GM12878 (cell line): ENCODE results near the gene CPO. TPM values are rescaled to one million over a fixed set of nuclear protein-coding genes. Genes with fewer than 3 reads are reported as not detected.
"Not testable (repeated sequence)": the region's sequence is repeated elsewhere in the genome, so short reads cannot be mapped to it uniquely, and the experiment has no call there.

Experiments used
- ATAC-seq: fragments of 200-7000 bp; cut with Tn5 transposase; 3 replicates; pipeline ENCODE4 v1.9.1; 2020; ENCODE audit warnings: mild to moderate bottlenecking, moderate library complexity
- BruUV-seq: library from RNA; stranded (reverse); fragments of 400-500 nt; replicated peaks from 2 replicates; lab custom pipeline; 2021; lab: Mats Ljungman, UMichigan
- CTCF ChIA-PET: fragments of 300-600 bp; sonication (Branson Sonifier 250); formaldehyde crosslinking; extraction: SDS; loops from one replicate; lab custom pipeline; 2021; ENCODE audit warnings: inconsistent platforms; lab: Yijun Ruan, JAX
- POLR2A ChIA-PET: fragments of 350-600 bp; formaldehyde crosslinking; extraction: SDS; loops from one replicate; lab custom pipeline; 2021; ENCODE audit warnings: inconsistent platforms; lab: Charles Lee
- RAD21 ChIA-PET: fragments of 300-600 bp; sonication (Branson Sonifier 250); formaldehyde crosslinking; loops from one replicate; lab custom pipeline; 2023; ENCODE audit warnings: antibody characterized with exemption; ENCODE audit not compliant: unreplicated experiment; lab: Charles Lee
- SMC1A ChIA-PET: fragments of 300-600 bp; sonication (Branson Sonifier 250); formaldehyde crosslinking; loops from one replicate; lab custom pipeline; 2023; ENCODE audit not compliant: unreplicated experiment, uncharacterized antibody; lab: Charles Lee
- DNase-seq: peaks from one replicate; pipeline ENCODE4 v3.0.0-alpha.2; 2011; ENCODE audit warnings: low read depth, low spot score
- FAIRE-seq: peaks from 3 replicates; lab custom pipeline; 2011; peaks lifted over from hg19 to GRCh38; lab: Jason Lieb, UNC
- H2AFZ ChIP-seq: 2 replicates; pipeline ENCODE4 v1.6.0; 2011; ENCODE audit warnings: low read depth, low read length, control low read depth; ENCODE audit not compliant: control insufficient read depth
- H3K27ac ChIP-seq: 2 replicates; pipeline ENCODE4 v1.5.1; 2011; ENCODE audit warnings: control low read depth; ENCODE audit not compliant: control insufficient read depth, insufficient read depth
- H3K27me3 ChIP-seq, 2 experiments: replicated peaks in 1 of 2; 2 replicates each; pipeline versions ENCODE4 v1.6.0 to v1.6.1; 2011; ENCODE audit warnings: low read length in 1 of 2; ENCODE audit not compliant: control insufficient read depth in 2 of 2, insufficient read depth in 2 of 2
- H3K36me3 ChIP-seq, 2 experiments: 2 replicates each; pipeline ENCODE4 v1.5.1; 2011; ENCODE audit warnings: low read length in 1 of 2; ENCODE audit not compliant: control insufficient read depth in 2 of 2, insufficient read depth in 2 of 2
- H3K4me1 ChIP-seq: 2 replicates; pipeline ENCODE4 v1.6.1; 2011; ENCODE audit warnings: mild to moderate bottlenecking, low read length, moderate library complexity, mixed read lengths; ENCODE audit not compliant: control insufficient read depth, insufficient read depth
- H3K4me2 ChIP-seq: 2 replicates; pipeline ENCODE4 v1.6.0; 2011; ENCODE audit warnings: control low read depth; ENCODE audit not compliant: control insufficient read depth, insufficient read depth
- H3K4me3 ChIP-seq: fragments of 200-600 bp; sonication (generic); 2 replicates; pipeline ENCODE4 v1.5.1; 2016
- H3K79me2 ChIP-seq: 2 replicates; pipeline ENCODE4 v1.6.0; 2011; ENCODE audit warnings: low read length; ENCODE audit not compliant: control insufficient read depth, insufficient read depth
- H3K9ac ChIP-seq: 2 replicates; pipeline ENCODE4 v1.8.0; 2011; ENCODE audit warnings: low read length, control low read depth, mixed read lengths; ENCODE audit not compliant: control insufficient read depth, insufficient read depth
- H3K9me3 ChIP-seq: replicated peaks from 3 replicates; pipeline ENCODE4 v1.5.1; 2011; ENCODE audit warnings: mild to moderate bottlenecking, low read length; ENCODE audit not compliant: control insufficient read depth, insufficient read depth
- H4K20me1 ChIP-seq: 2 replicates; pipeline ENCODE4 v1.6.0; 2011; ENCODE audit not compliant: control insufficient read depth, insufficient read depth
- BHLHE40 ChIP-seq, 2 experiments: fragments of 450-650 bp in 1 of 2; IDR thresholded peaks; 2 replicates each; pipeline ENCODE4 v1.6.1; 2011 to 2017; ENCODE audit warnings: low read depth in 2 of 2, borderline replicate concordance in 1 of 2, improper control_type of control experiment in 1 of 2, low read length in 1 of 2, mild to moderate bottlenecking in 1 of 2
- CBX5 ChIP-seq: sonication (generic); IDR thresholded peaks from 2 replicates; pipeline ENCODE4 v1.6.1; 2016; ENCODE audit warnings: low read depth, moderate library complexity, mild to moderate bottlenecking, inconsistent platforms
- EP300 ChIP-seq, 2 experiments: fragments of 150-350 bp in 1 of 2; IDR thresholded peaks; 2 replicates each; pipeline ENCODE4 v1.6.1; 2011 to 2012; ENCODE audit warnings: low read depth in 2 of 2, low read length in 2 of 2, borderline replicate concordance in 1 of 2, improper control_type of control experiment in 1 of 2, inconsistent platforms in 1 of 2; ENCODE audit not compliant: control insufficient read depth in 1 of 2
- MEF2A ChIP-seq: IDR thresholded peaks from 2 replicates; pipeline ENCODE4 v1.6.1; 2011; ENCODE audit warnings: low read depth, mild to moderate bottlenecking, low read length, moderate library complexity; ENCODE audit not compliant: insufficient read depth
- MTA3 ChIP-seq: IDR thresholded peaks from 2 replicates; pipeline ENCODE4 v1.6.1; 2012; ENCODE audit warnings: low read length, inconsistent platforms, borderline replicate concordance
- NFXL1 ChIP-seq: fragments of 450-650 bp; IDR thresholded peaks from 2 replicates; pipeline ENCODE4 v1.6.1; 2017; ENCODE audit warnings: antibody characterized with exemption, mild to moderate bottlenecking, borderline replicate concordance
- PML ChIP-seq: IDR thresholded peaks from 2 replicates; pipeline ENCODE4 v1.6.1; 2012; ENCODE audit warnings: low read length, inconsistent platforms
- RB1 ChIP-seq: fragments of 450-650 bp; formaldehyde crosslinking; IDR thresholded peaks from 2 replicates; pipeline ENCODE4 v1.6.1; 2017; ENCODE audit warnings: mild to moderate bottlenecking, borderline replicate concordance
- TBL1XR1 ChIP-seq: IDR thresholded peaks from 2 replicates; pipeline ENCODE4 v1.6.1; 2012; ENCODE audit warnings: low read depth, low read length, improper control_type of control experiment
- TCF3 ChIP-seq: IDR thresholded peaks from 2 replicates; pipeline ENCODE4 v1.6.1; 2012; ENCODE audit warnings: low read depth, mild to moderate bottlenecking, low read length, borderline replicate concordance; ENCODE audit not compliant: insufficient read depth
- YBX1 ChIP-seq: fragments of 450-650 bp; IDR thresholded peaks from 2 replicates; pipeline ENCODE4 v1.6.1; 2016; ENCODE audit warnings: antibody characterized with exemption
- WGBS: methylation state at CpG from one replicate; pipeline ENCODE4 v1.1.6; 2016; ENCODE audit warnings: low lambda C conversion rate; ENCODE audit not compliant: insufficient replicate concordance, insufficient coverage; ENCODE audit errors: missing lambda C conversion rate; 5-methylcytosine and 5-hydroxymethylcytosine counted together
- in situ Hi-C: fragments of 300-500 bp; cut with MboI; formaldehyde crosslinking; loops from 9 replicates; pipeline ENCODE4 v1.14.3; 2018; ENCODE audit warnings: mixed read lengths
- intact Hi-C: fragments of 100-400 bp; cut with micrococcal nuclease; formaldehyde crosslinking; loops from one replicate; pipeline ENCODE4 v1.14.2; 2022; ENCODE audit not compliant: unreplicated experiment
- polyA plus RNA-seq, 11 experiments: library from polyadenylated mRNA; depleted of rRNA in 4 of 11; unstranded in 6 of 11; stranded (reverse) in 5 of 11; fragments of >200 nt; fragmentation: Nextera tagmentation in 4 of 11; fragmentation: Illumina TruSeq in 1 of 11; extraction: Ambion mirVana in 4 of 11; extraction: Trizol in 1 of 11; gene quantifications; 1 replicate in 1 of 11; 2 replicates in 10 of 11; pipeline versions ENCODE4 v1.2.1 to v1.2.3, GENCODE V29; 2011 to 2016; ENCODE audit warnings: inconsistent platforms in 2 of 11, missing spikeins in 2 of 11, low read depth in 1 of 11
- total RNA-seq, 4 experiments: library from RNA; depleted of rRNA in 3 of 4; stranded (reverse); fragments of >200 nt in 3 of 4; fragmentation: Illumina TruSeq in 1 of 4; extraction: Trizol in 1 of 4; gene quantifications; 2 replicates each; pipeline versions ENCODE4 v1.2.1 to v1.2.3, GENCODE V29; 2013 to 2021
- TF ChIP-seq, protein P1 (sequence below): IDR thresholded peaks from 2 replicates; pipeline ENCODE4 v1.6.1; 2011; ENCODE audit warnings: borderline replicate concordance, low read depth, mild to moderate bottlenecking, moderate library complexity, mixed read lengths, low read length; ENCODE audit not compliant: insufficient read depth; ENCODE audit errors: extremely low read length

Gene CPO
- total and polyA plus RNA-seq, 10 of the 15 experiments (the other 5 are each of a cell fraction or from before 2014, with no cell fraction given) = 0.13 to 0.14 TPM; not detected in 8

DNA sequence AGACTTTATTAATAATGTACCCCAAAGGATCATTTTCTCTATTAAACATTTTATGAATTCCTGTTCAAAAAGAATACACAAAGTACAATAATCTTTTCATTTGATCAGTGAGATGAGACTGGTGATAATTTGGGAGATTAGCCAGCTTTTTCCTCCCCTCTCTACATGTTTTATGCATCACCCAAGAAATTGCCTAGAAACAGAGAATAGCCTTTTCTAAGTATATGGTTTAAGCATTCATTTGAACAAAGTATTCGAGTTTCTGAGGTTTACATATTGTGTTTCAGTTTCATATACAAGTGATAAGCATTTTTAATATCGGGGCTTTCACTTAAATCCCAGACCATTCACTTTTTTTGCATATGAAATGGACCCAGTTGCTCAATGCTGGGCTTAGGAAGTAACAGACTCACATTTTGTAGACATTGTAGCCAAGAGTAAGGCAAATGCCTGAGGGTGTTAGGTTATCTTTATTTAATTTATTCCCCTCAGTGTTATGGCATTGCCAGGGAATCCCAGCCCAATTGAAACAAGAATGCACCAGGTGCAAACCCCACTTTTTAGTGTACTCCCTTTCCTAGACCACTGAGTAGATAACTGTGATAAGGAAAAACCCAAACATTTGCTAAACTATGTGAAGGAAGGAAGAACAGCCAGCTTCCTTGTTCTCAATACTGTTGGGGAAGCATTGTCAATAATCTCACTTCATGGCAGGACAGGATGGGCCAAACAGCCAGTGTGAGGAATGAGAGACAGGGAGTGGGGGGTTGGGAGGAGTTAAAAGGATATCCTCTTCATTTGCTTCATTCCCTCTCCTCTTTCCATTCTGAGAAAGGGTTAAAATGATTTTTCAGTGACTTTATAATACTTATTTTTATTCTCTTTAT is 3.5 kb downstream of the CPO start (continued):
- TF ChIP-seq NFXL1 (no peak), YBX1 (no peak), MEF2A (no peak), RB1 (no peak), PML (no peak), TBL1XR1 (no peak), CBX5 (no peak), TCF3 (no peak), MTA3 (no peak), BHLHE40 (IDR thresholded peaks at IDR 0.05; ENCODE audit: borderline replicate concordance in 1 of 2, low read depth in 2 of 2, low read length in 1 of 2) (no peak), EP300 (IDR thresholded peaks at IDR 0.05; ENCODE audit: borderline replicate concordance in 1 of 2, control insufficient read depth in 1 of 2, low read depth in 2 of 2, low read length in 2 of 2) (no peak)
- TF ChIP-seq, protein P1, sequence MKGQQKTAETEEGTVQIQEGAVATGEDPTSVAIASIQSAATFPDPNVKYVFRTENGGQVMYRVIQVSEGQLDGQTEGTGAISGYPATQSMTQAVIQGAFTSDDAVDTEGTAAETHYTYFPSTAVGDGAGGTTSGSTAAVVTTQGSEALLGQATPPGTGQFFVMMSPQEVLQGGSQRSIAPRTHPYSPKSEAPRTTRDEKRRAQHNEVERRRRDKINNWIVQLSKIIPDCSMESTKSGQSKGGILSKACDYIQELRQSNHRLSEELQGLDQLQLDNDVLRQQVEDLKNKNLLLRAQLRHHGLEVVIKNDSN = no peak

DNA sequence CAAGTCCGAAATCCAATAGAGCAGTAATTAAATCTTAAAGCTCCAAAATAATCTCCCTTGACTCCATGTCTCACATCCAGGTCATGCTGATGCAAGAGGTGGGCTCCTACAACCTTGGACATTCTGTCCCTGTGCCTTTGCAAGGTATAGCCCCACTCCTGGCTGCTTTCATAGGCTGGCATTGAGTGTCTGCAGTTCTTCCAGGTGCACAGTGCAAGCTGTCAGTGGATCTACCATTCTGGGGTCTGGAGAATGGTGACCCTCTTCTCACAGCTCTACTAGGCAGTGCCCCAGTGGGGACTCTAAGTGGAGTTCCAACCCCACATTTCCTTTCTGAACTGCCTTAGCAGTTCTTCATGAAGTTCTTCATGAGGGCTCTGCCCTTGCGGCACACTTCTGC is 14.1 kb downstream of the CPO start:
- H2AFZ ChIP-seq, CTCF ChIA-PET, H3K4me3 ChIP-seq, FAIRE-seq, in situ Hi-C loops, DNase-seq, H3K4me2 ChIP-seq, RAD21 ChIA-PET, H3K27me3 ChIP-seq, H3K36me3 ChIP-seq, SMC1A ChIA-PET, ATAC-seq, H3K9me3 ChIP-seq, H3K27ac ChIP-seq, H3K9ac ChIP-seq, H3K79me2 ChIP-seq, H4K20me1 ChIP-seq, BruUV-seq, POLR2A ChIA-PET, H3K4me1 ChIP-seq, intact Hi-C loops: not testable (repeated sequence)
- WGBS = 50% methylated on average over 2 of the region's 2 CpGs
